NCI-H69 (cell line): Measurements from ENCODE around the gene RUNX3.

Source experiments
- DNase-seq: peaks from one replicate; lab custom pipeline; 2025; lab: John Stamatoyannopoulos, UW

RUNX3 gene

GRCh38 chr1:24881034-24881433 is 49.0 kb downstream of the RUNX3 start:
- no peak for DNase-seq

GRCh38 chr1:24878775-24879742 is 51.0 kb downstream of the RUNX3 start:
- DNase-seq = no peak

- no peak for DNase-seq
Observed at GRCh38 chr1:24878045-24878444, 52.0 kb downstream of the RUNX3 start.

GRCh38 chr1:24875991-24876506 is 54.0 kb downstream of the RUNX3 start:
- DNase-seq = no peak

- DNase-seq = no peak
Observed at GRCh38 chr1:24875257-24875656, 54.8 kb downstream of the RUNX3 start.

- no peak for DNase-seq
Observed at GRCh38 chr1:24874611-24875234, 55.4 kb downstream of the RUNX3 start.

- DNase-seq = no peak
Observed at GRCh38 chr1:24874056-24874455, 56.0 kb downstream of the RUNX3 start.

- no peak for DNase-seq
Observed at GRCh38 chr1:24873148-24873547, 56.9 kb downstream of the RUNX3 start.

- no peak for DNase-seq
Observed at GRCh38 chr1:24872061-24872850, 57.8 kb downstream of the RUNX3 start.

- DNase-seq = no peak
Observed at GRCh38 chr1:24871306-24871901, 58.7 kb downstream of the RUNX3 start.

GRCh38 chr1:24870551-24871195 is 59.4 kb downstream of the RUNX3 start:
- peak; percentile 21 for DNase-seq

- no peak for DNase-seq
Observed at GRCh38 chr1:24868016-24868875, 61.8 kb downstream of the RUNX3 start.

GRCh38 chr1:24867084-24867870 is 62.8 kb downstream of the RUNX3 start:
- DNase-seq = no peak

GRCh38 chr1:24866211-24867083 is 63.6 kb downstream of the RUNX3 start:
- no peak for DNase-seq

GRCh38 chr1:24865587-24865986 is 64.5 kb downstream of the RUNX3 start:
- DNase-seq = no peak

GRCh38 chr1:24865168-24865567 is 64.9 kb downstream of the RUNX3 start:
- no peak for DNase-seq

GRCh38 chr1:24864370-24864777 is 65.7 kb downstream of the RUNX3 start:
- no peak for DNase-seq

- no peak for DNase-seq
Observed at GRCh38 chr1:24862775-24863483, 67.1 kb downstream of the RUNX3 start.
